ENCODE results near the gene EMX2.

- TF ChIP-seq CTCF (IDR thresholded peaks at IDR 0.05): no peak
- no peak for TF ChIP-seq POLR2A (IDR thresholded peaks at IDR 0.05)
Observed at GRCh38 chr10:117563780-117564179, 21.2 kb downstream of the EMX2 start.

Data from Peyer's patch (tissue), 4 donors.